A549 (cell line): ENCODE measurements around the gene CYB5D1.

Source experiments
- BHLHE40 ChIP-seq: IDR thresholded peaks from 2 replicates; pipeline ENCODE4 v1.6.1; 2012; ENCODE audit warnings: low read depth, low read length, inconsistent platforms
- CHD2 ChIP-seq: fragments of 150-350 bp; IDR thresholded peaks from 2 replicates; pipeline ENCODE4 v1.6.1; 2014; ENCODE audit warnings: low read length; ENCODE audit not compliant: partially characterized antibody
- CTCF ChIP-seq: fragments of >200 bp; sonication (Bioruptor Twin); formaldehyde crosslinking; IDR thresholded peaks from 3 replicates; pipeline ENCODE4 v1.5.1; 2016
- ELK1 ChIP-seq: fragments of 150-350 bp; IDR thresholded peaks from 2 replicates; pipeline ENCODE4 v1.6.1; 2014; ENCODE audit warnings: low read depth, mild to moderate bottlenecking, low read length
- HDAC2 ChIP-seq: fragments of 200-600 bp; sonication (generic); IDR thresholded peaks from 2 replicates; pipeline ENCODE4 v1.6.1; 2016
- JUNB ChIP-seq: fragments of >200 bp; sonication (Bioruptor Twin); formaldehyde crosslinking; IDR thresholded peaks from 2 replicates; pipeline ENCODE4 v1.6.1; 2016
- MAX ChIP-seq: IDR thresholded peaks from 2 replicates; pipeline ENCODE4 v1.6.1; 2012
- USF2 ChIP-seq: fragments of 450-650 bp; IDR thresholded peaks from 2 replicates; pipeline ENCODE4 v1.6.1; 2014; ENCODE audit warnings: antibody characterized with exemption

- TF ChIP-seq ELK1: no peak
- TF ChIP-seq CTCF: no peak
- no peak for TF ChIP-seq USF2
- no peak for TF ChIP-seq CHD2
- TF ChIP-seq MAX: no peak
- TF ChIP-seq HDAC2: no peak
- TF ChIP-seq JUNB: no peak
- TF ChIP-seq BHLHE40: no peak
Measured at GRCh38 chr17:7830616-7831015, 27.2 kb upstream of the CYB5D1 start.
